HFFc6 (cell line): ENCODE measurements around the gene DIPK2B. TPM values are rescaled to one million over a fixed set of nuclear protein-coding genes. Genes with fewer than 3 reads are reported as not detected.

Experiments used
- DNase-seq: peaks from one replicate; pipeline ENCODE4 v3.0.0-alpha.2; 2018
- H3K27ac Mint-ChIP-seq: 2 replicates; pipeline ENCODE4 v1.8.0; 2020; ENCODE audit warnings: mild to moderate bottlenecking, mixed read lengths
- H3K27me3 Mint-ChIP-seq: 2 replicates; pipeline ENCODE4 v1.8.0; 2021; ENCODE audit warnings: mild to moderate bottlenecking, moderate library complexity, mixed read lengths; ENCODE audit not compliant: insufficient read depth
- H3K36me3 Mint-ChIP-seq: 2 replicates; pipeline ENCODE4 v1.8.0; 2021; ENCODE audit warnings: low read depth, mixed read lengths
- H3K4me1 Mint-ChIP-seq: 2 replicates; pipeline ENCODE4 v1.8.0; 2020; ENCODE audit warnings: low read depth, mixed read lengths
- H3K4me3 Mint-ChIP-seq: 2 replicates; pipeline ENCODE4 v1.8.0; 2020; ENCODE audit warnings: mild to moderate bottlenecking, moderate library complexity, mixed read lengths
- H3K9me3 Mint-ChIP-seq: 2 replicates; pipeline ENCODE4 v1.8.0; 2020; ENCODE audit warnings: mild to moderate bottlenecking, mixed read lengths
- CTCF ChIP-seq: fragments of 200-600 bp; sonication (generic); IDR thresholded peaks from 2 replicates; pipeline ENCODE4 v1.5.0; 2021; ENCODE audit warnings: antibody characterized with exemption, mild to moderate bottlenecking
- total RNA-seq, 6 experiments: library from RNA; stranded (reverse); fragmentation: NEBNext Ultra II Directional; extraction: Animal tissue kit (Norgen Biotek cat#: 25700); gene quantifications; 2 replicates in 1 of 6; 3 replicates in 5 of 6; pipeline ENCODE4 v1.2.3, GENCODE V29; 2021

The DIPK2B gene
- total RNA-seq, 6 experiments from 2014 or later = not detected

- Mint-ChIP-seq H3K4me1 (no peaks in the 10 kb centered on the region), H3K4me3 (no peak overlapping the region), H3K36me3 (no peaks in the 10 kb centered on the region), H3K27ac (no peak overlapping the region), H3K27me3 (peaks cover 5% of the 10 kb centered on the region; the same call in 1 of the 2 replicates), H3K9me3 (no peaks in the 10 kb centered on the region)
- no peak for TF ChIP-seq CTCF
- DNase-seq = no peak
These were observed 29.7 kb upstream of the DIPK2B start for GRCh38 chrX:45230410-45230809.

- no peak overlapping the region for H3K4me3 Mint-ChIP-seq
- no peaks in the 10 kb centered on the region for H3K9me3 Mint-ChIP-seq
- H3K27ac Mint-ChIP-seq = no peak overlapping the region
- H3K4me1 Mint-ChIP-seq = no peaks in the 10 kb centered on the region
- peaks cover 5% of the 10 kb centered on the region; the same call in 1 of the 2 replicates for H3K27me3 Mint-ChIP-seq
- no peaks in the 10 kb centered on the region for H3K36me3 Mint-ChIP-seq
- no peak for TF ChIP-seq CTCF
- DNase-seq = no peak
These were observed 28.7 kb upstream of the DIPK2B start for GRCh38 chrX:45229348-45229747.

- H3K36me3 Mint-ChIP-seq = no peaks in the 10 kb centered on the region
- no peak for DNase-seq
- H3K27ac Mint-ChIP-seq = no peak overlapping the region
- no peaks in the 10 kb centered on the region for H3K9me3 Mint-ChIP-seq
- no peak overlapping the region for H3K4me3 Mint-ChIP-seq
- H3K27me3 Mint-ChIP-seq = peaks cover 2% of the 10 kb centered on the region; the same call in 1 of the 2 replicates
- H3K4me1 Mint-ChIP-seq = no peaks in the 10 kb centered on the region
- no peak for TF ChIP-seq CTCF
These were observed 27.4 kb upstream of the DIPK2B start for GRCh38 chrX:45228126-45228525.

- Mint-ChIP-seq H3K27me3 (no peaks in the 10 kb centered on the region), H3K36me3 (peaks cover 15% of the 10 kb centered on the region), H3K27ac (peak overlapping the region; percentile 42), H3K9me3 (peaks cover 8% of the 10 kb centered on the region), H3K4me3 (no peak overlapping the region), H3K4me1 (peaks cover 14% of the 10 kb centered on the region)
- peak; percentile 14; the same call in 1 of the 2 replicates for TF ChIP-seq CTCF
- DNase-seq = no peak
These were observed 7.6 kb upstream of the DIPK2B start for GRCh38 chrX:45208121-45208856.

- peaks cover 2% of the 10 kb centered on the region; the same call in 1 of the 2 replicates for H3K27me3 Mint-ChIP-seq
- TF ChIP-seq CTCF = no peak
- no peak overlapping the region for H3K4me3 Mint-ChIP-seq
- peaks cover 8% of the 10 kb centered on the region for H3K9me3 Mint-ChIP-seq
- H3K36me3 Mint-ChIP-seq = peaks cover 10% of the 10 kb centered on the region; the same call in 1 of the 2 replicates
- peaks cover 30% of the 10 kb centered on the region for H3K4me1 Mint-ChIP-seq
- DNase-seq = no peak
- H3K27ac Mint-ChIP-seq = no peak overlapping the region
These were observed 1.5 kb upstream of the DIPK2B start for GRCh38 chrX:45202171-45202570.
